Kidney epithelial cell (primary cell): Measurements from ENCODE around the gene GRID2. TPM values are rescaled to one million over a fixed set of nuclear protein-coding genes. Genes with fewer than 3 reads are reported as not detected.

ENCODE experiments used
- DNase-seq: peaks from one replicate; pipeline ENCODE4 v3.0.0-alpha.2; 2010; ENCODE audit warnings: low read depth
- H3K27me3 ChIP-seq: 2 replicates; pipeline ENCODE4 v1.6.0; 2011; ENCODE audit warnings: low read length; ENCODE audit not compliant: control insufficient read depth, insufficient read depth
- H3K36me3 ChIP-seq: 2 replicates; pipeline ENCODE4 v1.5.1; 2011; ENCODE audit warnings: low read length; ENCODE audit not compliant: control insufficient read depth, insufficient read depth
- H3K4me3 ChIP-seq: 2 replicates; pipeline ENCODE4 v1.5.1; 2011; ENCODE audit warnings: low read depth, mild to moderate bottlenecking, control low read depth, low read length
- CTCF ChIP-seq: IDR thresholded peaks from 2 replicates; pipeline ENCODE4 v1.5.1; 2011; ENCODE audit warnings: mild to moderate bottlenecking, moderate library complexity, low read length, control low read depth, inconsistent platforms; ENCODE audit not compliant: insufficient read depth, poor library complexity, severe bottlenecking
- total RNA-seq: library from RNA; depleted of rRNA; stranded (reverse); fragments of >200 nt; gene quantifications from 2 replicates; pipeline ENCODE4 v1.2.3, GENCODE V29; 2015

Gene GRID2
- total RNA-seq, 1 donor from 2014 or later = not detected

DNA sequence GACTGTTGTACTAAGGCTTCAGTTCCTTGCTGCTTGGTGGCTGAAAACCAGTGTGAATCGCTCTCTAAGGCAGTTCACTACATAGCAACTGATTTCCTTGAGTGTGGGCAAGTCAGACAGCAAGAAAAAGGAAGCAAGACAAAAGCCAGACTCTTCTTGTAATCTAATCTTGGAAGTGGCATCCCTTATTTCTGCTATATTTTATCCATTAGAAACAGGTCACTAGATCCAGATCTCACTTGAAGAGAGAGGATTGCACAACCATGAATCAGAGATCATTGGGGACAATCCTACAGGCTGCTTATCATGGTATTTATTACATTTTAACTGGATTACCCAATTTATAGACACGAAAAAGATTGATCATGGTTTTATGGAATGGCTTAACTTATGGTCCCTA, 684.5 kb downstream of the GRID2 start:
- no peak for DNase-seq
- TF ChIP-seq CTCF = no peak
- Histone ChIP-seq H3K36me3 (no peaks in the 10 kb centered on the region), H3K4me3 (no peak overlapping the region), H3K27me3 (no peaks in the 10 kb centered on the region)

DNA sequence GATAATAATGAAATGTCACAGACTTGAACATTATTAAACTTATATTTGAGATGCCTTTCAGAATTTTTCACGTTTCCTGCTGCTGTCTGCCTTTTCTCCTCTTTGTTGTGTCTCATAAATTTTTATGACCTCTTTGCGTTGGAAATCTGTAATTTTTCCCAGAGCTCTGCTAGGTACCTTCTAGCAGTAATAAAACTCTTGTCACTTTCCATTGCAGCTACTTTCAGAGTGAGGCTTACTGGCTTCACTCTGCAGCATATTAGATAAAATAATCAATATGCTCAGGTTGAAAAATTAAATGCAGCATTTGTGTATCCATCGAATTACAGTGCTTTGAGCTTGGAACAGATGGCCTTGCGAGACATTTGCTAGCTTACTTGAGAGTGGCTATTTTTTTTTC, 689.0 kb downstream of the GRID2 start:
- no peak for DNase-seq
- no peak overlapping the region for H3K4me3 ChIP-seq
- H3K36me3 ChIP-seq = no peaks in the 10 kb centered on the region
- no peaks in the 10 kb centered on the region for H3K27me3 ChIP-seq
- no peak for TF ChIP-seq CTCF

- Histone ChIP-seq H3K36me3 (no peaks in the 10 kb centered on the region), H3K27me3 (no peaks in the 10 kb centered on the region), H3K4me3 (no peak overlapping the region)
- no peak for DNase-seq
- no peak for TF ChIP-seq CTCF
Observed at GRCh38 chr4:92994727-92995126, 691.0 kb downstream of the GRID2 start.

GRCh38 chr4:92996533-92996932, 692.8 kb downstream of the GRID2 start:
- Histone ChIP-seq H3K36me3 (no peaks in the 10 kb centered on the region), H3K27me3 (no peaks in the 10 kb centered on the region), H3K4me3 (no peak overlapping the region)
- no peak for DNase-seq
- TF ChIP-seq CTCF = no peak

DNA sequence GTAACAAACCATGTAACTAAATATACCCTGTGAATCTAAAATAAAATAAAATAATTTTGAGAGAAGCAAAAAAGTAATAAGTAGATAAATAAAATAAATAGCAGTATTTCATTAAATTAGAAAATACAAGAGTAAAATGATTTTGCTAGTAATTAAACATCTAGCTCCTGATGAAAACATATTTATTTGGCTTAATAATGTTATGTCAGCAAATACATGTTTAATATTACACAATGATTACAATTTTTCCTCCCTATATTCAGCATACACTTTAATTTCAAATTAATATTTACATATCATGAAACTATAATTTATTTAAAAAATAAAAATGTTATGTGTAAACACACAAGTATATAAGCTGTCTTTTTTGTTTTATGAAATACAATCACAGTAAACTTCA, 697.1 kb downstream of the GRID2 start:
- DNase-seq = no peak
- no peak for TF ChIP-seq CTCF
- no peaks in the 10 kb centered on the region for H3K36me3 ChIP-seq
- H3K4me3 ChIP-seq = no peak overlapping the region
- no peaks in the 10 kb centered on the region for H3K27me3 ChIP-seq

- no peak for DNase-seq
- no peak for TF ChIP-seq CTCF
- H3K4me3 ChIP-seq = no peak overlapping the region
- no peaks in the 10 kb centered on the region for H3K36me3 ChIP-seq
- H3K27me3 ChIP-seq = no peaks in the 10 kb centered on the region
Observed at GRCh38 chr4:93002240-93002639, 698.5 kb downstream of the GRID2 start.
